Astrocyte of the hippocampus (primary cell): ENCODE results near the gene DNAAF8.
A peak's percentile ranks its signal among the peaks of the same experiment; 100 is the strongest.

Source experiments
- DNase-seq: peaks from one replicate; pipeline ENCODE4 v3.0.0; 2011; ENCODE audit warnings: low read depth, low spot score

Gene DNAAF8

DNA sequence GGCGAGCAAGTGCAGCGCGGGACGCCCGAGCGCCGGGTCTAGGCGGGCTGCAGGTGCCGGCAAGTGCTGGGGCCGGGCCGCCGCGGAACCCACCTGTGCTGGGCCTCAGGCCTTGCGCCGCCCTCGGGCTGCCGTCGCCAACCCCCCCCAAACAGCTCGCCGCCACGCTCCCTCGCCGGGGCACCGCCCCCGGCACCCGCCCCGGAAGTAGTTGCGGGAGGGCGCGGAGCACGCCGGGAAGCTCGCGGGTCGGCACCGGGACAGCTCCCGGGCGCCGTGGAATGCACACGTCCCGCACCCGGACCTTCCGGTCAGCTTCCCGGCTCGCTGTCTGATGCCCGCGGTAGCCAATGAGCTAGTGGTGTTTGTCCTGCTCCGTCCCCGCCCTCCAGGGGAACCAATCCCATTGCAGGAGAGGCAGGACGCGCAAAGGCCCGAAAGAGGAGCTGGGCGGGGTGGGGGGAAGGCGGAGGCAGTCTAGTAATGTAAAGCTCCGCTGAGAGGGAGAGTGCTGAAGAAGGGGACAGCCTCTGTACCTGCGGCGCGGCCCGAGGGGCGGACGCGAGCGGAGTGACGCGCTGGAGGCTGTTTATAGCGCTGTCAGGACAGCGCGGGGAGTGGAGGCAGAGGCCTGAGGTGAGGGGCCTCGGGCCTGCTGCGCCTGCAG is at the start of gene DNAAF8, which contains the start of gene ANKS3:
Gene DNAAF8 (plus strand): TSS at position 475 of the 667 bp plus-strand sequence. CDS start 1,978 bp downstream, outside the sequence.
Gene ANKS3 (minus strand): TSS at position 209 of the 667 bp plus-strand sequence. CDS start 4,122 bp downstream, outside the sequence.
- DNase-seq = peak; percentile 98

DNA sequence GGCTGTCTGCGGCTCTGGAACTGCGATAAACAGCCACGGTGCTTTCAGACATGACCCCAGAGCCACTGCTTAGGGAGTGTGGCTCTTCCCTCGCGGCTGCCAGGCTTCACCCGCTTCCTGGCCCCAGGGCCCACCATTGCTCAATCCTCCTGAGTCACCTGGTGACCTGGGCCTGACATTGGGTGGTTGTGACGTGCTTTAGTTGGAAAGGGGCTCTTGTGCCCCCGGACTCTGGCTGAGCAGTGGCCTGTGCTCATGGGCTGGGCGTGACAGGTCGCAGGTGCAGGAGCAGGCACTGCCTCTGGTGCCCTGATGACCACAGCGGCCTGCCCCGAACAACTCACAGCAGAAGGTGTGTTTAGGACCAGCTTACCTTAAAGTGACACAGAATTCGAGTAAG is 49.6 kb upstream of the DNAAF8 start:
- no peak for DNase-seq

DNA sequence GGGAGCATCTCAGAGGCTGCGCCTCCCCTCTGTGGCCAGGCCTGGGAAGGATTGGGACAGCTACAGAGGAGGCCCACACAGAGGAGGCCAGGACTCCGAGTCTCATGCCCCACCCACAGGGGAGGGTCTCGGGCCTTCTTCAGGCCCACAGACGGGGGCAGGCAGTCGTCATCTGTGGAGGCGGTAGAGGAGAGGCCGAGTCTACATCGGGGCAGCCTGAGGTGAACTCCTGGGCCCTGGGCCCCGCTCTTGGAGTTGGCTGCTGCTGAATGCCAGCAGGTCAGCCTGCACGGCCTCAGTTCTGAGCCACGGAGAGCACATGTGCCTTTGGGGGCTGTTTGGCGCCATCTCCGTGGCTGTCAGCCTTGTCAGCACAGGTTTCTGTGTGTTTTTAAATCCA is 49.0 kb upstream of the DNAAF8 start:
- no peak for DNase-seq

DNA sequence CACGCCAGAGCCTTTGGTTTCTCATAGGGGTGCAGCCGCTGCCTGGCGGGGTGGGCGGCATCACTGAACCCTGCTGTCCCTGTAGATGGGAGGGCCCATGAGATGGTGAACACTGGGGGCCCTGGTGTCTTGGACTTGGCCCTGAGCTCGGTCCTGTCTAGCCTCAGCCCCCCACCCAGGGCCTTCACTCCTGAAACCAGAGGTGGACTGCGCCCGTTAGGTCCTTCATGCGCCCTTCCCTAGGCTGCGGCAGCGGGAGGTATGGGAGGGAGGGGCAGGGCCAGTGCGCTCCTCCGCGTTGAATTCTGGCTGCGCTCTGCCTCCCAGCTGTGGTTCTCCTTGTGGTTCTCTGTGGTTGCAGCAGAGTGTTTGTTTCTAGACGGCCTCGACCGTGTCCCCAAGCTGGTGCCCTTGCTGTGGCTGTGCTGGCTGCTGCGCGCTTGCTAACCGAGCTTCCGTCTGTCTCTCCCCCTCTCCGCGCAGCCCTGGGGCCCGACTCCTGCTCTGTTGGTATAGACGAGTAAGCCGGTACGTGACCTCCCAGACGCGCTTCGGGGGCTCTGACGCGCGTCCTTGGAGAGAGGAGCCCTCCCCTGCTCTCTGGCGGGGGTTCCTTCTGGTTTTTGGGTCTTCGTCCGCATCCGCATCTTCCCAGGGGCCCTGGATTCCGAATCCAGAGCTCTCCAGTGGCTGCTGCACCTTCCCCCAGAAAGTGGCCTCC is 48.4 kb upstream of the DNAAF8 start:
- no peak for DNase-seq

DNA sequence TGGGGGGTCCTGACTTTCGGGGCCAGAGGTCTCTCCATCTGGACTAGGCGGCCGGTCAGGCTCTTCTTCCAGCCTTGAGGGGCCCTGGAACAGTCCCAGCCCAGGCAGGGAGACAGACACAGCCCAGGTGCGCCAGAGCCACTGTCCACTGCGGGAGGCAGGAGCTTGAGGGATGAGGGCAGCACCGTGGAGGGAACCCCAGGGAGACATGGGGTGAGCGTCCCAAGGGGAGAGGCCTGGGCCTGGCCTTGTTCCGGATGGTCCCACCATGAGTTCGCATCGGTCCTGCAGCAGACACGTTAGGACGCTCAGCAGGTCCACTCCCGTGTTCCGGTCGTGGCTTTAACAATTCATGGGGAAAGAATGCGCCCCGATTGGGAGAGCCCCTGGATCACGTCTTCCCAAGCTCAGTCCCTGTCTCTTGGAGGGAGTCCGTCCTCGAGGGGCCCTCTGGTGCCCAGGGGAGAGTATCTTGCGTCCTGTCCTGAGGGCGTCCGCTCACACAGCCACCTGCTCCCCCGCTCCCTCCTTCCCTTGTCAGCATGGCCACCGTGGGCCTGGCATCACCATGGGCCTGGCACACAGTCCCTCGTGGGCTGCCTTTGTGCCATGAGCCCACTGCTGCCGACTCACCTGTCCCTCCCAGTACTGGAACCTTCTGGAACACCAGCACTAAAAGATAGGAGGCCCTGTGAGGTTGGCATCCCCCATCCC is 47.7 kb upstream of the DNAAF8 start:
- DNase-seq = no peak

DNA sequence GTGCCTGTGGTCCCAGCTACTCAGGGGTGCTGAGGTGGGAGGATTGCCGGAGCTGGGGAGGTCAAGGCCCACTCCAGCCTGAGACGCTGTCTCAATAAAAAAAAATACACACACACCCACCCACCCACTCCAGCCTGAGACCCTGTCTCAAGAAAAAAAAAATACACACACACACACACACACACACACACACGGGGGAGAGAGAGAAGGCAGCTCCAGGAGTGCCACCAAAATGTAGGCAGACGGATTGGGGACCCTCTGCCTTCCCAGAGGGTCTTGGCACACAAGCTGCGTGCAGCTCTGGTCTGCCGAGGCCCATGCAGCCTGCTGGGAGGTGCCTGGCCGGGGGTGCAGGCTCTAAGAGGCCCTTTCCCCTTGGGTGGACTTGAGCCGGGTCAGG is 46.9 kb upstream of the DNAAF8 start:
- no peak for DNase-seq

DNA sequence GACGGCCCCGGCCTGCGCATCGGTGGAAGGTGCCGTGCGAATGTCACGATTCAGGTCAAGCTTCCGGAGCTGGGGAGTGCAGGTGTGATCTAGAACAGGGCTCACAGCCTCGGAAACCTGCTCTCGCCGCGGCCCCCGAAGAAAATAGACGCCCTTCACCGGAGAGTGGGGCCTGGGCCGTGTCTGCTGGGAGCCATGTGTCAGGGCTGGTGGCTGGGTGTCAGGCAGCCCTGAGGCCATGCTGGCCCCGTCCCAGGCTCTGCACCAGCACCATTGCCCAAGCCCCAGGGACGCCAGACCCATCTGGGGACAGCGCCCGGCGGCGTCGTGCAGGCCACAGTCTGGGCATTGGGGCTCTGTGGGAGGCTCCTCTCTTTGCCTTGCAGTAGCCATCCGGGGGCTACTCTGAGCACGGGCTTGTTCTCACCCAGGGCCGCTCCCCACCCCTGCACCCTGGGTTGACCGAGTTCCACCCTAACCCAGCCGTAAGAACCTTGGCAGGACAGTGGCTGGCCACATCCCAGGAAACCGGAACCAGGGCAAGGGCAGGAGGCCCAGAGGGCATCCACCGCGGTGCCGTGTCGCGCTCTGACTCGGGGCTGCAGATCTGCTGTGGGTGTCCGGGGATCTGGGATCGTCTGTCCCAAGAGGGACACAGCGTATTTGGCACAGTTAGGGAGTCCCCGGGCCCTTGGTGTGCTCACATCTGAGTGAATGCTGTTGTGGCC is 46.2 kb upstream of the DNAAF8 start:
- DNase-seq = no peak

DNA sequence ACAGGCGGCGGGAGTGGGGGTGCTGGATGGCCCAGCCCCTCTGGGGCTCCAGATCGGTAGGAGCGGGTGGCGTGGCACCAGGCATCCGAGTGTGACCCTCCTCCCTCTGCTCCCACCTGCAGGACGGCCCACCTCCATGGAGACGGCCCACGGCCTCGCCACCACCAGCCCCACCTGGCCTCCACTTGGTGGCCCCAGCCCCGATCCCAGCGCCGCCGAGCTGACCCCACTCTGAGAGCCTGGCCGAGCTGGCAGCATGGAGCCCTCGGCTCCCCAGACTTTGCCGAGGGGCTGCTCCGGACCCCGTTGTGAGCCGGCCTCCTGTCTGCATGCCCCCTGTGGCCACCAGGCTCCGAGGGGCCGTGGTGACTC is 45.7 kb upstream of the DNAAF8 start:
- DNase-seq = no peak

DNA sequence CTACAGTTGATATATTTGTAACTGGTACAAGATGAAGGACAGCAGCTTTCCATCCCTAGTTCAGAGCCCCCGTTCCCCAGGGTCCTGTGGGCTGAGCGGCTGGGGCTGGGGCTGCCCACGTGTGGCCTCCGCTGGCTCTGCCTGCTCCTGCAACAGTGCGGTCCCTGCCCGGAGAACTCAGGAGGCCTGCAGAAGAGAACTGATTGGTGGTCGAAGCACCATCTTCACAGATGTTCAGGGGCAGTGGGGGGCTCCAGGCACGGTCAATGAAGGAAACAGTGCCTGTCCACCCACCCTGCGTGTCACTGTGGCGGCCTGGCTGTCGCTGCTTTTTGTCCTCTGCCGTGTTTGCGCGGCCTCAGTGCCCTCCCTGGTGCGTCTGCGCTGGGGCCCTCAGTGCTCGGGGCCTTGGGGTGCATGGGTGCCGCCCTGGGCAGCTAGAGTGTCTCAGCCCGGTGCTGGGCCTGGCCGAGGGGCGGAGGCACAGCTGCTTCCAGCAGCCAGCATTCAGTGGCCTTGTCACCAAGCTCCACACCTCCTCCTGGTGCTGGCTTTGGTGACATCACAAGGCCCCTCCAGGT is 45.2 kb upstream of the DNAAF8 start:
- DNase-seq = no peak

DNA sequence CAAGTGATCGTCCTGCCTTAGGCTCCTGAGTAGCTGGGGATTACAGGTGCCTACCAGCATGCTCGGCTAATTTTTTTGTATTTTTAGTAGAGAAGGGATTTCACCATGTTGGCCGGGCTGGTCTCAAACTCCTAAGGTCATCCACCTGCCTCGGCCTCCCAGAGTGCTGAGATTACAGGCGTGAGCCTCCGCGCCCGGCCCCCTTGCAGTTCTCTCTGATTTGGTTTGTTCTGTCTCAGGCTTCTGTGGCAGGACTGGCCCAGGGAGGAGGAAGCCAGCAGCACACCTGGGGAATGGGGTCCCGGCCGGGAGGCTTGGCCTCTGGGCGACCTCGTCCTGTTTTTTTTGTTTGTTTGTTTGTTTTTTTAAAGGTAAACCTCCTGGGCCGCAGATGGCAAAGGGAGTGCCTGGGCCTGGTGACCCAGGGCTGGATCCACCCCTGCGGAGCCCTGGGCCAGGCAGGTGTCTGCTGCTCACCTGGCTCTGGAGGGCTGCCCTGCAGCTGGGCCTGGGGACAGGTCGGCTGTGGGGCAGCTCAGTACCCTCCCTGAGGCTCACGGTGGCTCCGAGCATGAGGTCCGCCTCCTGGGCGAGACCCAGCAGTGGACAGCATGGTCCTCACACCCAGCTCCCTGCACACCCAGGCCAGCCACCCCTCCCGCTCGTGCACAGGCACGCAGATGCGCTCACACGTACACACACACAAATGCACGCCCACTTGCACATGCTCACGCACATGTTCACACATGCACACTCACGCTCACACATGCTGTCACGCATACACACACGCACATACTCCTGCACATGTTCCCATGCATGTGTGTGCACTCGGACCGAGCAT is 44.3 kb upstream of the DNAAF8 start:
- no peak for DNase-seq

DNA sequence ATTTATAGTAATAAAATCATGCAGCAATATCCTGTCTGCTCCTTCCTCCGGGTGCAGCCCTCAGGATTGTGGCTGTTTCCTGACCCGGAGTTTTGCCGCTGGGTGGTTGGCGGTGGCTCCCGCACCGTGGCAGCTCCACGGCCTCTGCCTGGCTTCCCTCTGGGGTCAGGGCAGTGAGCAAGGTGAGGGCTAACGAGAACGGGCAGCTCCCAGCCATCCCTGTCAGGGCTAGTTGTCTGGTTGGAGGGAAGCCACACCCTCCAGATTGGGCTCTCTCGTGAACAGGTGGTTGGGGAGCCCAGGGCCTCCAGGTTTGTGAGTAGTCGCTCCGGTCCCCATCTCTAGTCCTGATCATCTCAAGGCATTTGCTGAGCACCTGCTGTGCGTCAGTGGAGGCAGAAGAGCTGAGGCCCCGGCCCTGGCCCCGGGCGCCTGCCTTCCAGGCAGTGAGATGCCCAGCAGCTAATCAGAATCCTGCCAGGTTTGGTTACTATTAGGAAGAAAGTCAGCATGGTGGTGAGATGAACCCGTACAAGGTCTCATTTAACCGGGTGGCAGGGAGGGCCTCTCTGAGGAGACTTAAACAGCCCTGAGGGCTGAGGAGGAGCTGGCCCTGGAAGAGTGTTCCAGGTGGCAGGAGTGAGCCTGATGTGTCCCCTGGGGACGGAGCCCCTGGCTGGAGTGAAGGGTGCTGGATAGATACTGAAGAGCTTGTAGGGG is 43.2 kb upstream of the DNAAF8 start:
- no peak for DNase-seq

DNA sequence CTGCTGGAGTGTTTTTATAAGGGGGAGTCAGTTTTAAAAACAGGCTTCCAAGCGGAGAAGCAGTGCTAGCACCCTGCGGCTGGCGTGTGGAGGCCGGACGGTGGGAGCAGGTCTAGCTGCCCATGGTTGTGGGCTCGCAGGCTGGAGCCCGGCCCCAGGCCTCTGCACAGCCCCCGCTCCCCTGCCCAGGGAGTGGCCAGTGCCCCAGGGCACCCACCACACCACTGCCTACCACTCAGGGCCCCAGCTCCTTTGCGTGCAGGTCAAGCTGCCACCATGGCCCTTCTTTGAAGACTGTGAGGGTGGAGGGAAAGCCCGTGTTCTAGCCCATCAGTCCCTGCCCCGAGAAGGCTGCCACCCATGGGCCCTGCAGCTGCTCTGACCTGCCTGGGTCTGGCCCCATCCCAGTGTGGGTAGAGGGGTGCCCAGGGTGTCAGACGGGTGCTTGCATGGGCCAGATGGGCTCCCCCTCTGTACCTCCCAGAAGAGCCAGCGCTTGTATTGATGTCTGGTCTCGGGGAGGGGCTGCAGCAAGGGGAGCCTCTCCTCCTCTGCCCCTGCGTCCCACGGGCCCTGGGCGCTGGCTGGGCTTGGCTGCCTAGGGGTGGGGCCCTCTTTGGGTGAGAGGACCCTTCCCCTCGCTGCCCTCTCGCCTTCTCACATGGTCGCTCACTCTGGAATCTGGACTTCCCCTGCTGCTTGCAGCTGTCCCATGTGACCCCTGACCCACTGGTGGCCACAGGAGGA is 42.5 kb upstream of the DNAAF8 start:
- no peak for DNase-seq

DNA sequence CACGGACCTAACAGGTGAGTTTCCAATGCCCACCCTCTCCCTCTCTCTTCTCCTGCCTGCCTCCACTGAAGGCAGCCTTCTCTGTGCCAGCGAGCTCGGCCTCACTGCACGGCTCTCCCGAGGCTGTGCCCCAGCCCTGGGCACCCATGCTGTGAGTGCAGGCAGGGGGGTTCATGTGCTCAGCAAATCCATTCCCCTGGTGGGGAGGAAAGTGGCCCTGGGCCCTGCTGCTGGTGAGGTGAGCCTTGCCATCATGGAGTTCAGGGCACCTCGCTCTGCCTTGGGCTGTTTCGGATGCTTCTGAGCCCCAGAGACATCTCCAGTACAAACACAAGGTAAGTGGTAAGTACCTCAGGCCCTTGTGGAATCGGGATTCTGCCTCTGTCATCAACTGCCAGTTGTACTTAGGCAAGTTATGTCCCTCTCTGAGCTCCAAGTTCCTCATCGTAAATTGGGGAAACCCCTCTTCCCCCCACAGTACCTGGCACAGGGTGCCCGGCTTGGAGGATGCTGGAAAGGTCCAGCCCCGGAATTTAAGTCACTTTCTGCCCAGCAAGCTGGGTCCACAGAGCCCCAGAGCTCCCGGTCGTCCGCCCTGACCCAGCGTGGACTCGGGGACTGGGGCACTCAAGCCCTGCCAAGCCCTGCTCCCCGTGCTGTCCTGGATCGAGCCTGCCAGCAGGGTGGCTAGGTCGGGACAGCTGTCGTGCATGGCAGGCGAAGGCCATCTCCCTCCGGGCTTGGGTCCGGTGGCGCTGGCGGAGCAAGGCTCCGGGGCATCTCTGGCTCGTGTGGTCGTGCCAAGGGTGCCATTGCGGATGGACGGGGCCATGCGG is 41.7 kb upstream of the DNAAF8 start:
- no peak for DNase-seq

DNA sequence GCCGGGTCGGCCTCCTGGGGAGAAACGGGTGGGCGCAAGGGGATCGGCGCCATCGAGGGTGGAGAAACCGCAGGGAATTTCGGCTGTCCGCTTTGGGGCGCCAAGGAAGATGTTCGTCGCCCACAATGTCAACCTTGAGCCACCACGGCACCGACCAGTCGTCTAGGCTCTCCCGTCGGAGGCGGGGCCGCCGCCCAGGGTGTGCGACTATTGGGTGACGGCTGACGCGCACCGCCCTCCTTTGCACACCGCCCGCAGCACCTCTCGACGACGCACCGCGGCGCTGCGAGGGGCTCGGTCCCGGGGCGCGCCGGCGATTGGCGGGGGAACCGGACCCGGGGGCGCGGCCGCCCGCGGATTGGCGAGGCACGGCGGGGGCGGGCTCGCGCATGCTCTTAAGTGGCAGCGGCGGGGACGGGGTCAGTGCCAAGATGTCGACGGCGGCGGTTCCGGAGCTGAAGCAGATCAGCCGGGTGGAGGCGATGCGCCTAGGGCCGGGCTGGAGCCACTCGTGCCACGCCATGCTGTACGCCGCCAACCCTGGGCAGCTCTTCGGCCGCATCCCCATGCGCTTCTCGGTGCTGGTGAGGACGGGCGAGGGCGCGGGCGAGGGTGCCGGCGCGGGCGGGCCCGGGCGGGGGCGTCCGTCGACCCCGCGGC is 40.9 kb upstream of the DNAAF8 start, which contains the start of gene NUDT16L1:
Gene NUDT16L1 (plus strand): TSS at position 267 of the 660 bp plus-strand sequence. CDS start 165 bp downstream, at position 432.
- peak; percentile 99 for DNase-seq

DNA sequence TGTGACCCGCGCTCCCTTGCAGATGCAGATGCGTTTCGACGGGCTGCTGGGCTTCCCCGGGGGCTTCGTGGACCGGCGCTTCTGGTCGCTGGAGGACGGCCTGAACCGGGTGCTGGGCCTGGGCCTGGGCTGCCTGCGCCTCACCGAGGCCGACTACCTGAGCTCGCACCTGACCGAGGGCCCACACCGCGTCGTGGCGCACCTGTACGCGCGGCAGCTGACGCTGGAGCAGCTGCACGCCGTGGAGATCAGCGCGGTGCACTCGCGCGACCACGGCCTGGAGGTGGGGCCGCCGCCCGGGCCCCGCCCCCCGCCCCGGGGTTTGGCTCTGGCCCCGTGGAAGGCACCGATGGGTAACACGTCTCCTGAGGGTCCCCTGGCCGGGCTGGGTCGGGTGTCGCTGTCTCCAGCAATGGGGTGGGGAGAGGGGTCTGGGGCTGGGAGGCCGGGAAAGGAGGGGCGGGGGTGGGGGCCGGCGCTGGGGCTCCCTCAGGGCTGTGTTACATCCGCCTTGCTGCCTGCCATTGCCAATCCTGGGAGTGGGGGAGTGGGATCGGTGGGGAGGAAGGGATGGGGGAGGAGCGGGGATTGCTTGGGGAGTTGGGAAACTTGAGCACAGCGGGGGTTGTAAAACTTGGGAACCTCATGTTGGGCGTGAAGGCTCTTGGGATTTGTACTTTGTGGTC is 40.2 kb upstream of the DNAAF8 start:
- DNase-seq = peak; percentile 65

DNA sequence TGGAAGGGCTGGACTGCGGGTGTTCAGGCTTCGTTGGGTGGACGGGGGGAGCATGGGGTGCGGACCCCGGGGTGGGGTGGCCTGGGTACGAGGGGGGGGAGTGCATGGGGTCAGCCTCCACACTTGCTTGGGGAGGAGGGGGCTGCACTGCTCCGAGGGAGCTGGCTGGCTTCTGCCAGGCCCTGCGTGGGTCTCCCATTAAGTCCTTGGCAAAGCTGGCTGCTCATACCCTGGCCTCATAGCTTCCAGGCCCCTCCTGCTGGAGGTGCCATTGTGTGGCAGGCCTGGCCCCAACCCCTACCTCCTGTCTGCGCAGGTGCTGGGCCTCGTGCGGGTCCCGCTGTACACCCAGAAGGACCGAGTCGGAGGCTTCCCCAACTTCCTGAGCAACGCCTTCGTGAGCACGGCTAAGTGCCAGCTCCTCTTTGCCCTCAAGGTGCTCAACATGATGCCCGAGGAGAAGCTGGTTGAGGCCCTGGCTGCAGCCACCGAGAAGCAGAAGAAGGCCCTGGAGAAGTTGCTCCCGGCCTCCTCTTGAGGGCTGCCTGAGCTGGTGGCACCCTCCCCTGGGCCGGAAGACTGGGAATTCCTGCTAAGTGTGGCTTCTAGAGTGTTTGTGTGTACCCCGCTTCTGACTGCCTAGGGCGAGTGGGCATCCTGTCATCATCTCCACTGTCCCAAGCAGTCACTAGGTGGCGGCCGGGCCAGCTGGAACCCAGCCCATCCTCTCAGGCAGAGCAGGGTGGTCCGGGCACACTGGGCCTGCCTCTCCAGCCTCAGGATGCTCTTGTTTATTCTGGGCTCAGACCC is 39.5 kb upstream of the DNAAF8 start:
- DNase-seq = peak; percentile 27
